Activated CD4-positive, CD25-positive, alpha-beta regulatory T cell treated with anti-CD3 and anti-CD28 coated beads, Interleukin-2, amount 50 U/mL, for 24 hours (primary cell): ENCODE measurements around the gene USH2A.

Experiments used
- ATAC-seq, 2 donors: fragments of 150-1000 bp; cut with Tn5 transposase; one replicate each; pipeline ENCODE4 v1.10.0; 2021; ENCODE audit warnings: mild to moderate bottlenecking in 1 of 2, moderate library complexity in 1 of 2

USH2A gene

GRCh38 chr1:215900684-215901083 is 522.6 kb downstream of the USH2A start:
- ATAC-seq: no peak

DNA sequence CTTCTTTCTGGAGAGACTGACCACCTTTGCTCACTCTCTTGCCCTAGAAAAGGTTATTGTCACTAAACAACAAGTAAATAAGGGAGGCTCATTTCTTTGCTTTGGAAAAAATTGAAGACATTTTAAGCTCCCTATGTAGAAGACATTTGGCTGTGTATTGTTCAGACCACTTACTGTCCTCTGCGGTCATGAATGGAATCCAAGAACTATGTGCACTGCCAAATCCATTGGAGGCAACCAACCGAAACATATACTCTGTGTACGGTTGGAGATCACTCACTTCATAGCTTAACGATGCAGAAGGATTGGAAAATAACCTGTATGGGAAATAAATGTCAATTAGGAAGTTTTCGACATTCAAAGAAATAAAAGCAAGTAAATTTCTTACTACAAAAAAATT is 523.3 kb downstream of the USH2A start:
- ATAC-seq: no peak

- ATAC-seq: no peak
Observed at GRCh38 chr1:215895893-215896292, 527.4 kb downstream of the USH2A start.

- no peak for ATAC-seq
Observed at GRCh38 chr1:215895276-215895675, 528.0 kb downstream of the USH2A start.

DNA sequence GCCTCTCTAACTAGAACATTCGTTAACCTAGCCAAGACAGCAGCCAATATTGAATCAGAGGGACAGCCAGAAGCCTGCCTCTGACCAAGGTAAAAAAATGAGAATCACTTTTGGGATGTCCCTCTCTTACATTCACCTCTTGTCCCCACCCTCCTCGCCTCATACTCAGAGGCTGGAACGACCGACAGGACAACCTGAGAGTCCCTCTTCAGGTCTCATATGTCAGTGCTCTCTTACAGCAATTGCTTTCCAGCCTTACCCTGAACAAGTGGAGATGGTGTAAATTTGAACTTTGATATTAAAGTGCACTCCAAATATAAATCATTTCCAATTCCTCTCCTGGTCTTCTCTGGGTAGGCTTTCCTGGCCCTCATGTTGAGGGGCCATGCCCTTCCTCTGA is 528.6 kb downstream of the USH2A start:
- no peak for ATAC-seq

DNA sequence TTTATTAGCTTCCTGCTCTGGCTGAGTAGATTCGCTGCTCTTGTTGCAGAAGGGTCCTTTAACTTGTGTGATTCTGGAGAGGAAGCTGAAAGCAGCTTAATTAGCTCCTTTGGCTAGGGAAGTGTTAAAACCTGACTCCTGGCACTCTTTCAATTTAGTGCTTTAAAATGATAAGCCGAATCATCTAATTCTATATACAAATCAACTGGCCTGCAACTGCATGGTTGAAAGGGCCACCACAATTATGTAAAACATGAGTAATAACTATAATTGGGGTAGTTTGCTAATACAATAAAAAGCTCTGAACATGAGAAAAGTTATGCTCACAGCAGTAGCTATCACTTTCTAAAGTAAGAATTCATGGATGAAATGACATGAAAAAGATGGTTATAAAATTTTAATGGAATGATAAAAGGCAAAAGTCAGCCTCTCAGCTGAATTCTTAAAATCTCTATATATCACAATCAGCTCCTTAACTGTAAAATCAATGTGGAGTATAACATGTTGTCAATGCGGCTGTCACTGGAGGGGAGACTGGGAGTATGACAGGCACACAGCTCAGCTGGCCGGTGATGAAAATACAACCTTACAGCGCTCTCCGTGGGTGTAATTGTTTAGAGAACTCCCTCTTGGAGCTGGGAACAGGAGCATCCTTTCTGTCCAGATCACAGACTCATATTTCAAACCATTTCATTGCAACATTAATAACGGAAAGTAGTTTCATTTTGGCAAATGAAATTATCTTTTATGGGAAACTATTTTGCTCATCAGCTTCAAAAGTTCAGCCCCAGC is 531.8 kb downstream of the USH2A start:
- ATAC-seq: no peak

- no peak for ATAC-seq
Observed at GRCh38 chr1:215890438-215890837, 532.8 kb downstream of the USH2A start.

DNA sequence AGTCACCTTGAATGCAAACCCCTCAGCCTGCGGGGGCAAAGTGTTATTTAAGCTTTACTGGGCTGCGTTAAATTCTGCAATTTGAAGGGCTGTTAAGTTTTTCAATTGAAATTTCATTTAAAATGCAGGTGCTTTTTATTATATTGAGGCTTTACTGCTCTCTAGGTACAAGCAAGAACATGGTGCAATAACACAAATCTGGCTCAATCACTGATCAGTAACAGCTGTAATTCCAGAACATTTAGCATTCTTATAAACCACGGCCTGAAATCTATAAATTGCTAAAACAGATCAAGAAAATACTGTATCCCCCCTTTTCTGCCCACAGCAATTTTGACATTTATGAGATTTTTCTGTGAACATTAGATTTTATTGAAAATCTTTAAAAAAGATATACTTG is 533.4 kb downstream of the USH2A start:
- no peak for ATAC-seq

- no peak for ATAC-seq
Observed at GRCh38 chr1:215888159-215888558, 535.1 kb downstream of the USH2A start.

DNA sequence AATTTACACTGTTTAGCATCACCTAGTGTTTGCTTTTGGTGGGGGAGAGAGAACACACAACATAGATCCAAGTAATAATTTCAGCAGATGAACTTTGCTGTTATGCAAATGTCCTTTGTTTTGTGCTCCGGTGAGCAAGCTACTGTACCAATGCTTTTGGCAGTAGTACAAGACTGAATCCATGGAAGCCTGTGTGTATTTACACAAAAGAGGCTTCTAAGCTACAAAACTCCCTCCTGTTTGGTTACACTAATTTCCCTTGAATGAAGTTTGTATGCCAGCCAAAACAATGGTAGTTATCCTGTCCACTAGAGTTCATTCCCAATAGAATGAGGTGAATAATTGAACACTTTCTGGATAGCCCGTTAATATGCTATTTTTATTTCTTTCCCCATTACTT is 535.6 kb downstream of the USH2A start:
- no peak for ATAC-seq

GRCh38 chr1:215883004-215883403 is 540.2 kb downstream of the USH2A start:
- ATAC-seq: no peak

GRCh38 chr1:215878843-215879242 is 544.4 kb downstream of the USH2A start:
- ATAC-seq: no peak

- ATAC-seq: no peak
Observed at GRCh38 chr1:215878128-215878527, 545.1 kb downstream of the USH2A start.

GRCh38 chr1:215877452-215877951 is 545.7 kb downstream of the USH2A start:
- no peak for ATAC-seq

- no peak for ATAC-seq
Observed at GRCh38 chr1:215875712-215876111, 547.5 kb downstream of the USH2A start.

GRCh38 chr1:215875236-215875635 is 548.0 kb downstream of the USH2A start:
- ATAC-seq: no peak

DNA sequence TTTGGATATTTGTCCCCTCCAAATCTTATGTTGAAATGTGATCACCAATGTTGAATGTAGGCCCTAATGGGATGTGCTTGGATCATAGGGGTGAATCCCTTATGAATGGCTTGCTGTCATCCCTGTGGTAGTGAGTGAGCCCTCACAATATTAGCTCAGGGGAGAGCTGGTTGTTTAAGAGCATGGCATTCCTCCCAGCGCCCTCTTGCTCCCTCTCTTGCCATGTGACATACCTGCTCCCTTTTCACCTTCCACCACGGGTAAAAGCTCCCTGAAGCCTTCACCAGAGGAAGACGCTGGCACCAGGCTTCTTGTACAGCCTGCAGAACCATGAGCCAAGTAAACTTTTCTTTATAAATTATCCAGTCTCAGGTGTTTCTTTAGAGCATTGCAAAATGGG is 550.6 kb downstream of the USH2A start:
- no peak for ATAC-seq

- no peak for ATAC-seq
Observed at GRCh38 chr1:215868500-215868899, 554.7 kb downstream of the USH2A start.

DNA sequence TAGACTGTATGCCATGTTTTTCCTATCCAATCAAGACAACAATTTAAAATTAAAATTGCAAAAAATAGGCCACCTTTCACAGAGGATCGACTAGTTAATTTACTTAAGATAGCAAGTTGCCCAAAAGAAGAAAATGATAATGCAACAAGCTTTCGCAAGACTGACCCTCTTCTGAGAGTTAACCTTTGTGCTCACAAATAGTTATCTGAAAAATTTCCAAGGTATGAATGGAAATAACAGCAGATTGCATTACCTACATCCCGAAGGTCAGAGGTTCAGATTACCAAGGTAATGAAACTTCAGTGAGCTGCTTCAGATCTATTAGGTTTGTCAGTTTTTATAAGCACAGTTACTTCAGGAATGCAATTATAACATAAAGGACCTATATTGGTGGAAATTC is 558.2 kb downstream of the USH2A start:
- ATAC-seq: no peak

DNA sequence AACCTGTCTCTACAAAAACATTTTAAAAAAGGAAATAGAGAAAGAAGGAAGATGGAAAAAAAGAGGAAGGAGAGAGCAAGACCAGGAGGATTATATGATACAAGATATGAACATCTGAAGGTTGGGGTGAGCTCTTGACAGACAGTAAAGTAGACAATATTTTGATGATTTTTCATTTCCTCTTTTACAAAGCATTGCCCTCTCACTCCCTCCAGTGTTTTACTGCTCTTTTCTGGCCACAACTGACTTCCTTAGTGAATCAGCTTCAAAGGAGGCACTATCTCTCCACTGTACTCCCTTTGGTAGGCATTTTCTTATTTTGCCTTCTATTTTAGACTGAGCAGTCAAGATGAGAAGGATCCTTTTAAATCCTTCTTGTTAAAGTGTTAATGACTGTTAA is 559.5 kb downstream of the USH2A start:
- no peak for ATAC-seq

- ATAC-seq: no peak
Observed at GRCh38 chr1:215860833-215861232, 562.4 kb downstream of the USH2A start.

GRCh38 chr1:215857317-215857716 is 565.9 kb downstream of the USH2A start:
- no peak for ATAC-seq

- ATAC-seq: no peak
Observed at GRCh38 chr1:215845234-215845891, 577.9 kb downstream of the USH2A start.

DNA sequence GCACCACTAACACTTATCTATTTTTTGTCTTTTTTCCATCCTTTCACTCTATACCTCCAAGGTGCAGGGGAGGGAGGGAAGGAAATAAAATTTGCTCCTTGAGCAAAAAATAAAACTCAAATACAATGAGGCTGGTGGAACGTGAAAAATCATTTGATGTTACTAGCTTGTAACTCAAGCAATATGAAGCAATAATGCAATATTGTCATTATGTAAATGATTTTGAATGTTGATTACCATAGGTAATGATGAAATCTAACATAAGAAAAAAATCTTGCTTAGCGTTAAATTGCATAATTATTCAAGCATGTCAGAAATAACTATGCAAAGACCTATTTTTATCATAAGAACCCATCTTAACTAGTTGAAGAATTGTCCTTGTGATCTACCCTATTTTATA is 578.5 kb downstream of the USH2A start:
- no peak for ATAC-seq
